Fibroblast of peridontal ligament (primary cell): Measurements from ENCODE around the gene CCDC88A.
"Not testable (repeated sequence)": the region's sequence is repeated elsewhere in the genome, so short reads cannot be mapped to it uniquely, and the experiment has no call there.

ENCODE experiments used
- DNase-seq: peaks from one replicate; pipeline ENCODE4 v3.0.0-alpha.2; 2010; ENCODE audit errors: extremely low read depth

CCDC88A gene

GRCh38 chr2:55419679-55420438, at the start of gene CCDC88A:
CCDC88A (minus strand) TSS chr2:55419856; CDS start chr2:55419079, 777 bp downstream.
- DNase-seq, result peak; percentile 96

GRCh38 chr2:55461679-55462078, 42.0 kb upstream of the CCDC88A start:
- DNase-seq, result no peak

GRCh38 chr2:55460562-55460961, 40.9 kb upstream of the CCDC88A start:
- peak; percentile 60 for DNase-seq

GRCh38 chr2:55459714-55460274, 40.1 kb upstream of the CCDC88A start:
- no peak for DNase-seq

- DNase-seq, result no peak
Observed at GRCh38 chr2:55459279-55459678, 39.6 kb upstream of the CCDC88A start.

- no peak for DNase-seq
Observed at GRCh38 chr2:55454121-55454520, 34.5 kb upstream of the CCDC88A start.

GRCh38 chr2:55452879-55453278, 33.2 kb upstream of the CCDC88A start:
- no peak for DNase-seq

- DNase-seq, result no peak
Observed at GRCh38 chr2:55451699-55452098, 32.0 kb upstream of the CCDC88A start.

- not testable (repeated sequence) for DNase-seq
Observed at GRCh38 chr2:55450014-55450413, 30.4 kb upstream of the CCDC88A start.

- DNase-seq, result not testable (repeated sequence)
Observed at GRCh38 chr2:55442045-55442760, 22.5 kb upstream of the CCDC88A start.

- no peak for DNase-seq
Observed at GRCh38 chr2:55441280-55441892, 21.7 kb upstream of the CCDC88A start.

- no peak for DNase-seq
Observed at GRCh38 chr2:55439101-55439397, 19.4 kb upstream of the CCDC88A start.

- DNase-seq, result no peak
Observed at GRCh38 chr2:55438391-55439100, 18.9 kb upstream of the CCDC88A start.

GRCh38 chr2:55437515-55438390, 18.1 kb upstream of the CCDC88A start:
- DNase-seq, result no peak

GRCh38 chr2:55431982-55432627, 12.4 kb upstream of the CCDC88A start:
- DNase-seq, result peak; percentile 74

- peak; percentile 55 for DNase-seq
Observed at GRCh38 chr2:55430211-55430975, 10.7 kb upstream of the CCDC88A start.

- no peak for DNase-seq
Observed at GRCh38 chr2:55428258-55428657, 8.6 kb upstream of the CCDC88A start.

GRCh38 chr2:55425431-55425831, 5.8 kb upstream of the CCDC88A start:
- DNase-seq, result peak; percentile 68

GRCh38 chr2:55422876-55423665, 3.4 kb upstream of the CCDC88A start:
- no peak for DNase-seq
